ENCODE measurements around the gene TAX1BP3. TPM values are rescaled to one million over a fixed set of nuclear protein-coding genes. Genes with fewer than 3 reads are reported as not detected.

Gene TAX1BP3
- total and polyA plus RNA-seq, 9 of the 15 experiments (the other 6 are each of a cell fraction or from before 2014, with no cell fraction given) = 0.99 to 14.5 (median 6.2) TPM

GRCh38 chr17:3615160-3615870, 53.1 kb downstream of the TAX1BP3 start:
- H3K4me3 ChIP-seq = no peak overlapping the region
- in situ Hi-C loops (cut with MboI) (no loop called here), intact Hi-C loops (cut with micrococcal nuclease) (no loop called here)
- TF ChIP-seq SLC30A9 (CRISPR knock-in tag; IDR thresholded peaks at IDR 0.05) (no peak), BHLHE40 (IDR thresholded peaks at IDR 0.05; ENCODE audit: low read length) (no peak)
- H3K36me3 ChIP-seq (ENCODE audit: control insufficient read depth, insufficient read depth, low read length) = peaks cover 48% of the 10 kb centered on the region; the same call in 2 of the 3 replicates
- FAIRE-seq (no peak), DNase-seq (ENCODE audit: extremely low read depth in 1 of 4, low spot score in 3 of 4) (no peak), ATAC-seq (no peak)
- BruUV-seq (replicated peaks) = no TSS peak
- H3K9me1 ChIP-seq (ENCODE audit: control insufficient read depth, insufficient read depth, low read length) = no peaks in the 10 kb centered on the region
- H3K27me3 ChIP-seq (ENCODE audit: control insufficient read depth in 2 of 2, insufficient read depth in 2 of 2, low read length in 2 of 2) = no peaks in the 10 kb centered on the region
- CTCF ChIA-PET (ENCODE audit: low intra/inter-chr PET ratio) = no interaction called here
- H3K4me1 ChIP-seq (replicated peaks in 1 of 2; ENCODE audit: control insufficient read depth in 2 of 2, insufficient read depth in 2 of 2, low read length in 2 of 2) = no peaks in the 10 kb centered on the region
- POLR2A ChIA-PET = interaction anchor here (0.6 to 0.7 kb wide), 2 partner anchors 394 to 448 kb away, joined by 3 read pairs; no protein-coding TSS in a partner anchor
- no peak overlapping the region for H3K27ac ChIP-seq (ENCODE audit: extremely low read depth, low read depth, low read length)
- no peak overlapping the region for H3K4me2 ChIP-seq (ENCODE audit: insufficient read depth, low read length)
- 96% methylated on average over 14 of the region's 18 CpGs for WGBS (ENCODE audit: insufficient coverage, low coverage, missing lambda C conversion rate)
- no peaks in the 10 kb centered on the region for H3K79me2 ChIP-seq (ENCODE audit: control insufficient read depth, insufficient read depth, low read length)
- no peak overlapping the region for H2AFZ ChIP-seq (ENCODE audit: low read depth, low read length)
- no peak overlapping the region for H3K9ac ChIP-seq (ENCODE audit: insufficient read depth in 1 of 2, low read depth in 2 of 2, low read length in 2 of 2)
- 0 out of 2 replicates have a peak, but pooled peaks cover 1% of the 10 kb centered on the region for H3K9me3 ChIP-seq (replicated peaks; ENCODE audit: control insufficient read depth, insufficient read depth, low read depth, low read length)
- no peaks in the 10 kb centered on the region for H4K20me1 ChIP-seq (replicated peaks; ENCODE audit: control insufficient read depth, insufficient read depth, low read length)

- in situ Hi-C loops (cut with MboI) = no loop called here
- POLR2A ChIA-PET = interaction anchor here (0.6 kb wide), 1 partner anchor 8 kb away, joined by 3 read pairs; no protein-coding TSS in a partner anchor
- no peak for TF ChIP-seq MCM7 (IDR thresholded peaks at IDR 0.05)
- no peak for TF ChIP-seq POLR2G (IDR thresholded peaks at IDR 0.05; ENCODE audit: low read depth, low read length)
- no peak for TF ChIP-seq NCOA2 (IDR thresholded peaks at IDR 0.05; ENCODE audit: partially characterized antibody in 2 of 2)
- no peak for TF ChIP-seq ZNF398 (CRISPR knock-in tag; IDR thresholded peaks at IDR 0.05)
- TF ChIP-seq STAG1 (CRISPR knock-in tag; IDR thresholded peaks at IDR 0.05; ENCODE audit: borderline replicate concordance) = no peak
- TF ChIP-seq IRF1 (CRISPR knock-in tag; IDR thresholded peaks at IDR 0.05; ENCODE audit: borderline replicate concordance) = no peak
- no peak for TF ChIP-seq ZNF184 (CRISPR knock-in tag; IDR thresholded peaks at IDR 0.05)
- no peak for TF ChIP-seq CREB5 (CRISPR knock-in tag; IDR thresholded peaks at IDR 0.05)
These were observed 55.3 kb downstream of the TAX1BP3 start for GRCh38 chr17:3613124-3613523.

More at GRCh38 chr17:3613124-3613523, 55.3 kb downstream of the TAX1BP3 start:
- H3K4me3 ChIP-seq = no peak overlapping the region
- no peaks in the 10 kb centered on the region for H3K9me1 ChIP-seq (ENCODE audit: control insufficient read depth, insufficient read depth, low read length)
- H3K9ac ChIP-seq (ENCODE audit: insufficient read depth in 1 of 2, low read depth in 2 of 2, low read length in 2 of 2) = no peak overlapping the region
- no peak for FAIRE-seq
- H2AFZ ChIP-seq (ENCODE audit: low read depth, low read length) = no peak overlapping the region
- no peak overlapping the region for H3K27ac ChIP-seq (ENCODE audit: extremely low read depth, low read depth, low read length)
- ATAC-seq = no peak
- intact Hi-C loops (cut with micrococcal nuclease) = no loop called here
- no peaks in the 10 kb centered on the region for H3K79me2 ChIP-seq (ENCODE audit: control insufficient read depth, insufficient read depth, low read length)
- no peaks in the 10 kb centered on the region for H3K27me3 ChIP-seq (ENCODE audit: control insufficient read depth in 2 of 2, insufficient read depth in 2 of 2, low read length in 2 of 2)
- H4K20me1 ChIP-seq (replicated peaks; ENCODE audit: control insufficient read depth, insufficient read depth, low read length) = no peaks in the 10 kb centered on the region
- DNase-seq (ENCODE audit: extremely low read depth in 1 of 4, low spot score in 3 of 4) = no peak
- CTCF ChIA-PET (ENCODE audit: low intra/inter-chr PET ratio) = no interaction called here
- 84% methylated on average over 3 of the region's 6 CpGs for WGBS (ENCODE audit: insufficient coverage, low coverage, missing lambda C conversion rate)
- H3K4me2 ChIP-seq (ENCODE audit: insufficient read depth, low read length) = no peak overlapping the region
- no TSS peak for BruUV-seq (replicated peaks)
- H3K9me3 ChIP-seq (replicated peaks; ENCODE audit: control insufficient read depth, insufficient read depth, low read depth, low read length) = 0 out of 2 replicates have a peak, but pooled peaks cover 1% of the 10 kb centered on the region
- H3K4me1 ChIP-seq (replicated peaks in 1 of 2; ENCODE audit: control insufficient read depth in 2 of 2, insufficient read depth in 2 of 2, low read length in 2 of 2) = no peaks in the 10 kb centered on the region
- H3K36me3 ChIP-seq (ENCODE audit: control insufficient read depth, insufficient read depth, low read length) = peaks cover 48% of the 10 kb centered on the region; the same call in 2 of the 3 replicates

Data from K562 (cell line).